ENCODE data around the gene VANGL1. TPM values are rescaled to one million over a fixed set of nuclear protein-coding genes. Genes with fewer than 3 reads are reported as not detected.

The VANGL1 gene
- total and polyA plus RNA-seq, 2 of the 4 experiments (the other 2 are of a cell fraction), result 6.1 to 6.7 TPM

DNA sequence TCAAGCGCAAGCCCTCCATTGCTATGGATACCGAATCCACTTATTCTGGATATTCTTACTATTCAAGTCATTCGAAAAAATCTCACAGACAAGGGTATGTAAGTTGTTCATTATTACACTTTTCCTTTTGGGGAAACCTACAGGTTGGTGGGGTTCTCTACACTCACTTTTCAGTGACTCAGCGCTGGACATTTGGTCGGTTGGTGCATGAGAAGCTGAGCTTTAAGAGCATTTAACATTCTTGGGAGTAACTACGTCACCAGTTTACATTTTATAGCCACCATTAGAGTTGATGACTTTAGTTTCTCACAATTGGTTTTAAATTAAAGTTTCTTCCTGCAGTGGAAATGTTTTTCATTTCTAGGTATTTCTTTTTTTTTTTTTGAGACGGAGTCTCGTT, 9.6 kb downstream of the VANGL1 start:
- Histone ChIP-seq H3K4me1 (ENCODE audit: control insufficient read depth, insufficient read depth, low read length) (peaks cover 16% of the 10 kb centered on the region), H3K36me3 (ENCODE audit: control insufficient read depth, insufficient read depth, low read length) (no peaks in the 10 kb centered on the region; the same call in 1 of the 2 replicates), H3K79me1 (ENCODE audit: low read depth in 1 of 2, low read length in 2 of 2) (peaks cover 41 to 68% of the 10 kb centered on the region in 2 experiments), H2AK5ac (ENCODE audit: low read depth, low read length) (no peak overlapping the region), H4K91ac (ENCODE audit: insufficient read depth, low read depth, low read length) (no peak overlapping the region), H3K9me3 (ENCODE audit: control insufficient read depth, insufficient read depth, low read length) (no peaks in the 10 kb centered on the region), H2BK15ac (ENCODE audit: low read depth, low read length) (no peak overlapping the region), H2AK9ac (replicated peaks; ENCODE audit: low read depth, low read length, poor library complexity) (no peak overlapping the region), H3K27ac (ENCODE audit: insufficient read depth, low read length) (no peak overlapping the region), H3K9me1 (ENCODE audit: insufficient read depth, low read length) (peaks cover 19% of the 10 kb centered on the region), H3K18ac (ENCODE audit: low read depth, low read length) (no peak overlapping the region), H2BK120ac (ENCODE audit: low read depth, low read length) (no peak overlapping the region), H3K23ac (ENCODE audit: low read depth, low read length) (no peak overlapping the region), H4K20me1 (ENCODE audit: insufficient read depth, low read length) (peaks cover 13% of the 10 kb centered on the region; the same call in 1 of the 2 replicates), H4K5ac (ENCODE audit: low read depth, low read length) (no peak overlapping the region), H3K9ac (ENCODE audit: low read depth, low read length) (no peak overlapping the region), H2BK20ac (ENCODE audit: low read depth, low read length) (no peak overlapping the region), H3K4me2 (ENCODE audit: low read depth, low read length) (no peak overlapping the region), H3K4me3 (ENCODE audit: insufficient read depth, low read depth, low read length) (no peak overlapping the region), H3K4ac (ENCODE audit: low read depth, low read length) (no peak overlapping the region), H3K27me3 (ENCODE audit: control insufficient read depth, insufficient read depth, low read length) (no peaks in the 10 kb centered on the region), H3K14ac (replicated peaks; ENCODE audit: low read depth, low read length) (no peak overlapping the region), H2AFZ (replicated peaks; ENCODE audit: low read length, poor library complexity) (no peak overlapping the region), H4K8ac (ENCODE audit: low read depth in 2 of 2, low read length in 2 of 2) (no peak overlapping the region), H3K56ac (ENCODE audit: extremely low read depth, insufficient read depth, low read length) (no peak overlapping the region), H2BK5ac (ENCODE audit: low read depth, low read length, poor library complexity, severe bottlenecking) (no peak overlapping the region)
- intact Hi-C loops (cut with micrococcal nuclease), result no loop called here
- ChIA-PET CTCF (interaction anchor here (0.6 kb wide), 2 partner anchors 43 to 55 kb away, joined by 3 to 7 read pairs; no protein-coding TSS in a partner anchor), POLR2A (ENCODE audit: unreplicated experiment) (no interaction called here)
- DNase-seq (no peak), ATAC-seq (ENCODE audit: low read depth) (no peak)
- dilution Hi-C loops (cut with HindIII; ENCODE audit: low sequenced_read_pairs, unreplicated experiment), result no loop called here
- TF ChIP-seq RAD21 (IDR thresholded peaks at IDR 0.05; ENCODE audit: low read length), result no peak
- no peak for TF ChIP-seq MAFK (IDR thresholded peaks at IDR 0.05; ENCODE audit: low read depth, low read length)
- TF ChIP-seq, protein P1, sequence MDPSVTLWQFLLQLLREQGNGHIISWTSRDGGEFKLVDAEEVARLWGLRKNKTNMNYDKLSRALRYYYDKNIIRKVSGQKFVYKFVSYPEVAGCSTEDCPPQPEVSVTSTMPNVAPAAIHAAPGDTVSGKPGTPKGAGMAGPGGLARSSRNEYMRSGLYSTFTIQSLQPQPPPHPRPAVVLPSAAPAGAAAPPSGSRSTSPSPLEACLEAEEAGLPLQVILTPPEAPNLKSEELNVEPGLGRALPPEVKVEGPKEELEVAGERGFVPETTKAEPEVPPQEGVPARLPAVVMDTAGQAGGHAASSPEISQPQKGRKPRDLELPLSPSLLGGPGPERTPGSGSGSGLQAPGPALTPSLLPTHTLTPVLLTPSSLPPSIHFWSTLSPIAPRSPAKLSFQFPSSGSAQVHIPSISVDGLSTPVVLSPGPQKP (IDR thresholded peaks at IDR 0.05; ENCODE audit: borderline replicate concordance, low read depth, low read length), result no peak
- TF ChIP-seq, protein P2, sequence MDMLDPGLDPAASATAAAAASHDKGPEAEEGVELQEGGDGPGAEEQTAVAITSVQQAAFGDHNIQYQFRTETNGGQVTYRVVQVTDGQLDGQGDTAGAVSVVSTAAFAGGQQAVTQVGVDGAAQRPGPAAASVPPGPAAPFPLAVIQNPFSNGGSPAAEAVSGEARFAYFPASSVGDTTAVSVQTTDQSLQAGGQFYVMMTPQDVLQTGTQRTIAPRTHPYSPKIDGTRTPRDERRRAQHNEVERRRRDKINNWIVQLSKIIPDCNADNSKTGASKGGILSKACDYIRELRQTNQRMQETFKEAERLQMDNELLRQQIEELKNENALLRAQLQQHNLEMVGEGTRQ (IDR thresholded peaks at IDR 0.05; ENCODE audit: low read depth, low read length), result no peak
- TF ChIP-seq, protein P3, sequence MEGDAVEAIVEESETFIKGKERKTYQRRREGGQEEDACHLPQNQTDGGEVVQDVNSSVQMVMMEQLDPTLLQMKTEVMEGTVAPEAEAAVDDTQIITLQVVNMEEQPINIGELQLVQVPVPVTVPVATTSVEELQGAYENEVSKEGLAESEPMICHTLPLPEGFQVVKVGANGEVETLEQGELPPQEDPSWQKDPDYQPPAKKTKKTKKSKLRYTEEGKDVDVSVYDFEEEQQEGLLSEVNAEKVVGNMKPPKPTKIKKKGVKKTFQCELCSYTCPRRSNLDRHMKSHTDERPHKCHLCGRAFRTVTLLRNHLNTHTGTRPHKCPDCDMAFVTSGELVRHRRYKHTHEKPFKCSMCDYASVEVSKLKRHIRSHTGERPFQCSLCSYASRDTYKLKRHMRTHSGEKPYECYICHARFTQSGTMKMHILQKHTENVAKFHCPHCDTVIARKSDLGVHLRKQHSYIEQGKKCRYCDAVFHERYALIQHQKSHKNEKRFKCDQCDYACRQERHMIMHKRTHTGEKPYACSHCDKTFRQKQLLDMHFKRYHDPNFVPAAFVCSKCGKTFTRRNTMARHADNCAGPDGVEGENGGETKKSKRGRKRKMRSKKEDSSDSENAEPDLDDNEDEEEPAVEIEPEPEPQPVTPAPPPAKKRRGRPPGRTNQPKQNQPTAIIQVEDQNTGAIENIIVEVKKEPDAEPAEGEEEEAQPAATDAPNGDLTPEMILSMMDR (conservative IDR thresholded peaks at IDR 0.05; ENCODE audit: low read depth, low read length), result no peak
- TF ChIP-seq RFX5 (IDR thresholded peaks at IDR 0.05; ENCODE audit: low read depth, low read length), result no peak
- no peak for TF ChIP-seq BHLHE40 (IDR thresholded peaks at IDR 0.05; ENCODE audit: low read depth, low read length)
- TF ChIP-seq CEBPB (IDR thresholded peaks at IDR 0.05; ENCODE audit: low read depth, low read length), result no peak
- TF ChIP-seq NFE2L2 (IDR thresholded peaks at IDR 0.05; ENCODE audit: low read depth, low read length), result no peak
- TF ChIP-seq MXI1 (IDR thresholded peaks at IDR 0.05; ENCODE audit: borderline replicate concordance, low read depth, low read length), result no peak
- no peak for TF ChIP-seq POLR2A (IDR thresholded peaks at IDR 0.05; ENCODE audit: low read depth, low read length)
- TF ChIP-seq SMC3 (IDR thresholded peaks at IDR 0.05; ENCODE audit: low read depth, low read length), result no peak
- TF ChIP-seq FOS (IDR thresholded peaks at IDR 0.05; ENCODE audit: low read depth, low read length), result no peak
- no peak for TF ChIP-seq MAZ (IDR thresholded peaks at IDR 0.05; ENCODE audit: borderline replicate concordance, low read depth, low read length)
- no peak for TF ChIP-seq RCOR1 (IDR thresholded peaks at IDR 0.05; ENCODE audit: insufficient replicate concordance, low read length)
- no peak for TF ChIP-seq CHD1 (IDR thresholded peaks at IDR 0.05; ENCODE audit: low read depth, low read length)
- no CpG with 5 or more reads among the region's 8 CpGs for WGBS, 2 experiments (ENCODE audit: extremely low coverage in 2 of 2, insufficient read length in 1 of 2)
- BruUV-seq (replicated peaks), result no TSS peak
- in situ Hi-C loops (cut with MboI; ENCODE audit: low sequenced_read_pairs), result no loop called here
